ENCODE data around the gene JAML.

Gene JAML

GRCh38 chr11:118164885-118165284 is 59.9 kb downstream of the JAML start:
- no peak overlapping the region for H2AFZ ChIP-seq
- H3K27ac ChIP-seq, result no peak overlapping the region
- no peaks in the 10 kb centered on the region for H3K27me3 ChIP-seq (ENCODE audit: control insufficient read depth, insufficient read depth, low read length)
- H3K4me1 ChIP-seq, result no peaks in the 10 kb centered on the region
- H3K4me3 ChIP-seq (ENCODE audit: low read depth, low read length), result no peak overlapping the region
- no peak overlapping the region for H3K4me2 ChIP-seq (ENCODE audit: low read length)
- H3K36me3 ChIP-seq (ENCODE audit: control insufficient read depth, insufficient read depth, low read length), result no peaks in the 10 kb centered on the region
- no peaks in the 10 kb centered on the region for H3K79me2 ChIP-seq
- TF ChIP-seq CTCF (IDR thresholded peaks at IDR 0.05), result no peak
- no peaks in the 10 kb centered on the region for H3K9me3 ChIP-seq (ENCODE audit: control insufficient read depth, low read length)
- no peak overlapping the region for H3K9ac ChIP-seq

- Histone ChIP-seq H3K79me2 (no peaks in the 10 kb centered on the region), H3K4me1 (no peaks in the 10 kb centered on the region), H3K9ac (no peak overlapping the region), H3K27me3 (ENCODE audit: control insufficient read depth, insufficient read depth, low read length) (no peaks in the 10 kb centered on the region), H3K4me3 (ENCODE audit: low read depth, low read length) (no peak overlapping the region), H2AFZ (no peak overlapping the region), H3K9me3 (ENCODE audit: control insufficient read depth, low read length) (no peaks in the 10 kb centered on the region), H3K27ac (no peak overlapping the region), H3K4me2 (ENCODE audit: low read length) (no peak overlapping the region), H3K36me3 (ENCODE audit: control insufficient read depth, insufficient read depth, low read length) (no peaks in the 10 kb centered on the region)
- TF ChIP-seq CTCF (IDR thresholded peaks at IDR 0.05), result no peak
These were observed 61.3 kb downstream of the JAML start for GRCh38 chr11:118163494-118163893.

GRCh38 chr11:118162846-118163245 is 62.0 kb downstream of the JAML start:
- H2AFZ ChIP-seq, result no peak overlapping the region
- H3K27me3 ChIP-seq (ENCODE audit: control insufficient read depth, insufficient read depth, low read length), result no peaks in the 10 kb centered on the region
- TF ChIP-seq CTCF (IDR thresholded peaks at IDR 0.05), result no peak

GRCh38 chr11:118161786-118162185 is 63.0 kb downstream of the JAML start:
- Histone ChIP-seq H3K27me3 (ENCODE audit: control insufficient read depth, insufficient read depth, low read length) (no peaks in the 10 kb centered on the region), H2AFZ (no peak overlapping the region), H3K4me2 (ENCODE audit: low read length) (no peak overlapping the region), H3K36me3 (ENCODE audit: control insufficient read depth, insufficient read depth, low read length) (no peaks in the 10 kb centered on the region), H3K4me1 (no peaks in the 10 kb centered on the region), H3K9me3 (ENCODE audit: control insufficient read depth, low read length) (no peaks in the 10 kb centered on the region), H3K9ac (no peak overlapping the region), H3K4me3 (ENCODE audit: low read depth, low read length) (no peak overlapping the region), H3K79me2 (no peaks in the 10 kb centered on the region), H3K27ac (no peak overlapping the region)
- TF ChIP-seq CTCF (IDR thresholded peaks at IDR 0.05), result no peak

More at GRCh38 chr11:118162846-118163245, 62.0 kb downstream of the JAML start:
- Histone ChIP-seq H3K9me3 (ENCODE audit: control insufficient read depth, low read length) (no peaks in the 10 kb centered on the region), H3K9ac (no peak overlapping the region), H3K27ac (no peak overlapping the region), H3K4me3 (ENCODE audit: low read depth, low read length) (no peak overlapping the region), H3K4me1 (no peaks in the 10 kb centered on the region), H3K79me2 (no peaks in the 10 kb centered on the region), H3K4me2 (ENCODE audit: low read length) (no peak overlapping the region), H3K36me3 (ENCODE audit: control insufficient read depth, insufficient read depth, low read length) (no peaks in the 10 kb centered on the region)

GRCh38 chr11:118157186-118157895 is 67.5 kb downstream of the JAML start:
- Histone ChIP-seq H3K9me3 (ENCODE audit: control insufficient read depth, low read length) (no peaks in the 10 kb centered on the region), H3K4me2 (ENCODE audit: low read length) (no peak overlapping the region), H3K36me3 (ENCODE audit: control insufficient read depth, insufficient read depth, low read length) (no peaks in the 10 kb centered on the region), H3K9ac (no peak overlapping the region), H3K4me3 (ENCODE audit: low read depth, low read length) (no peak overlapping the region), H2AFZ (no peak overlapping the region), H3K27ac (no peak overlapping the region), H3K27me3 (ENCODE audit: control insufficient read depth, insufficient read depth, low read length) (no peaks in the 10 kb centered on the region), H3K79me2 (no peaks in the 10 kb centered on the region), H3K4me1 (no peaks in the 10 kb centered on the region)
- TF ChIP-seq CTCF (IDR thresholded peaks at IDR 0.05), result no peak
